Activated effector memory CD4-positive, alpha-beta T cell treated with anti-CD3 and anti-CD28 coated beads, Interleukin-2, amount 50 U/mL, for 16 hours (primary cell): Measurements from ENCODE around the gene RAET1G.

Experiments used
- DNase-seq: peaks from one replicate; pipeline ENCODE4 v3.0.0-alpha.2; 2020

Gene RAET1G

DNA sequence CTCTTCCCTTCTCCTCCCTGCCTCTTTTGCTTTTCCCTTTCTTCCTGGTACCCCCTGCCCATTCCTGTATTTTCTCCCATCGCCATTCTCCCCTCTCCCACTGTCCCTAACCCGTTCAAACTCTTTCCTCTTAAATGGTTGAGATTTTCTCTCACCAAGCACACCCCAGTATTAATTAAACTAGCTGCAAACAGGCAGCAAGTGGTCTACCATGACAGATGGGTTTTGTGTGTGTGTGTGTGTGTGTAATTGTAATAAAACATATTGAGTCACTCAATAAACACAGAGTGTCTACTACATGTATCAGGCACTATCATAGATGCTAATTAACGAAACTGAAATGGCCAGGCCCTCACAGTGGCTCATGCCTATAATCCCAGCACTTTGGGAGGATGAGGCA lies 31.7 kb downstream of the RAET1G start:
- DNase-seq: no peak

DNA sequence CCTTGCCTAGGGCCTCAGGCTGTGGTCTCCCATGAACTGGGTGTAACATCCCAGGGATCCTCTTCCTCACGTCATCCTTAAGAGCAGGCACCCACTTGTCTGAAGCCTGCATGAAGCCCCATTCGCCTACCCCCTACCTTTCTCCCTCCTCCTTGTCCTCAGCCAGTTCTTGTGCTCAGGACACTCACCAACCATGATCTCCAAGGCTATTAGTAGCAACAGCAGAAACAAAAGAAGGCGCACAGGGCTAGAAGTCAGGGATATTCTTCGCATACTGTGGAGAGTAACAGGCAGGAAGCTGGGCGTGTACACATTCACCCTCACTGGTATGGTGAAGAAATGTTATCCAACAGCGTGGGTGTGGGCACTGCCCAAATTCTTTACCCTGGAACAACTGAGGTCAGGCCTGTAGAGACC lies 32.3 kb downstream of the RAET1G start:
- no peak for DNase-seq

DNA sequence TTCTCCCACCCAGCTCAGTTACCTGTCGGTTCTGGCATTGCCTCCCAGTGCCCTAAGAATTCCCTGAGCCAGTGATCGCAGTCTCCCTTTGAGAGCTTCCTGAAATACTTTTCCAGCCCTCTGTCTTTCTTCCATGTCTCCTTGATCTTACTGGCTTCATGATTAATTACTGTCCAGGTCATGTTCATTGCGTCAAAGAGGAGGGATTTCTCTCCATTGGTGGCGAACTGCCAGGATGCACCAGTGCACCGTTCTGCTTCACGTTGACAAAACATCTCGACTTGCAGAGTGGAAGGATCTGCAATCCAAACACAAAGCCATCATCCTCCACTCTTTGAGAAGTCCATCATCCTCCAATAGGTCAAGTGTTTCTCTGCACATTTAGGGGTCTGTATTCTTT lies 33.6 kb downstream of the RAET1G start:
- no peak for DNase-seq

DNA sequence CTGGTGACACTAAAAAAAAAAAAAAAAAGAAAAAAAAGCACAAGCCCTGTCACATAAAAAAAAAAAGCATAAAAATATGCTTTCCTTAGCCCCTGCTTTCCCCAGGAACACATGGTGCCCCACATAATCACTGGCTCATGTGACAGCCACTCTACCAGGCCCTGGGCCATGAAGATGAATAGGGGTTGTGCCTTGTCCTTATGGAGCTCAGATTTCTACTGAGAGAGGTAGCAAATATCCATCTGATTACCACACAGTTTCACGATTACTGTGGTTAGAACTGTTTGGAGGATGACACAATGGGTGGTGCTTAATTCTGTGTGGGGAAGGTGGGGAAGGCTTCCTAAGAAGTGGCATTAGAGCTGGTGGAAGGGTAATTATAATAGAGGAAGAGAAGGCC lies 34.3 kb downstream of the RAET1G start:
- DNase-seq: no peak

DNA sequence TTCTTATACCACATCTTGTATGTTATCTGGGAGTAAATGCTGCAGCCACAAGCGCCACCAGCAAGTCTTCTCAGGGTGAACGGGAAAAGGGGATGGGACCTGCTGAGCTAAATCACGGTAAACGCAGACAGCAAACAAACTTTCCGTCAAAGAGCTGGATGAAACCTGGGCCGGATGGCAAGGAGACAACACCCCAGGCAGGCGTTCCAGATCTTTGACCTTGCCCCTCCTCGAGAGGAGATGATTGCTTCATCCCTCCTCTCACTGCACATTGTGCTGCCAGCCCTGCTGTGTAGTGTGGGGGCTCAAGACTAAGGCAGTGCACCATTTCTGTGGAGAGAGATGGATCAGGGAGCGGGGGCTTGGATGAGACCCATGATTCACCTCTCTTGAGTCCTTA lies 34.8 kb downstream of the RAET1G start:
- no peak for DNase-seq

DNA sequence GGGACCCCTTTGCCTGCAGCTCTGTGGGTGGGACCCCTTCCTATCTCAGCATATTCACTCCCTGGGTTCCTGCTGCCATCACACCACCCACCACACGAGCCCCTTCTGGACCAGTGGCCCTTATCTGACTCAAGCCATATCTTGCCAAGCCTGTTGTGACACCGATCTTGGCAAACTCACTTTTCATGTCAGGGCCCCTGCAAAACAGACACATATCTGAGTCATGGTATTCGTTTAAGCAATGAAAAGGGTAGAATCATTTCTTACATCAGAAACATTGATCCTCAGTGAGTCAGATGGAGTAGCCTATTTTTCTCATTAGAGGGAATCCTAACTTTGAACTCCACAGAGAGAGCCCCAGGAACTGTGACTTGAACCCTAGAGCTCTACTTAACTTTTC lies 35.6 kb downstream of the RAET1G start:
- DNase-seq: no peak

DNA sequence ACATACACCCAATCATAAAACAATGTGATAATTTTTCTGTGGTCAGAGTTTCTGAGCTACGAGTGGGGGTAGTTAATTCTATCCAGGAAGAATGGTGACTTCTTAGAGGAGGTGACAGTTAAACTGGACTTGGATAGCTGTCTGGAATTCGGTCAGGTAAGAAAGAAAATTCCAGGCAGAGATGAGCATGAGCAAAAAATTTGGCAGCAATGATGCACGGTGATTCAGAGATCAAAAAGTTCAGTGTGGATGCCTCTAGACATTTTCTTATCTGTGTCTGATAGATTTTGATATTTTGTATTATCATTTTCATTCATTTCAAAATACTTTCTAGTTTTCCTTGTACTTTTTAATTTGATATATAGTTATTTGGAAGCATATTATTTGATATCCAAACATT lies 37.0 kb downstream of the RAET1G start:
- DNase-seq: no peak

DNA sequence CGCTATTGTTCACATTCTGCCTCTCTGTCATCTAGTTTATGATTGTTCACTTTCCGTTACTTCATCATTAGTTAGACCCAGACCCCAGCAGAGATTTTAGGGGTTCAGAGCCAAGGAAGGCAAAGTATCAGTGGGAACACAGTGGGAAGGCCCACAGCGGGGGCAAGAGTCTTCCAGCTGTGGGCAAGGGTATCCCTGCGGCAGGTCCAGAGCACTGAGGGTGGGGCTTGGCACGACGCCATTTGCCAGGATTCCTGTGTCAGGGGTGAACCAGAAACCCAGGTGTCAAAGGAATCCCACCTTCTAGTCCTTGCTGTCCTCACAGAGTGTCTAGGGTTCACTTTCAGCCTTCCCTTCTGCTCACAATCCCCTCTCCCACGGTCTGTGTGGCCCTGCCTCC lies 38.3 kb downstream of the RAET1G start:
- DNase-seq: no peak

DNA sequence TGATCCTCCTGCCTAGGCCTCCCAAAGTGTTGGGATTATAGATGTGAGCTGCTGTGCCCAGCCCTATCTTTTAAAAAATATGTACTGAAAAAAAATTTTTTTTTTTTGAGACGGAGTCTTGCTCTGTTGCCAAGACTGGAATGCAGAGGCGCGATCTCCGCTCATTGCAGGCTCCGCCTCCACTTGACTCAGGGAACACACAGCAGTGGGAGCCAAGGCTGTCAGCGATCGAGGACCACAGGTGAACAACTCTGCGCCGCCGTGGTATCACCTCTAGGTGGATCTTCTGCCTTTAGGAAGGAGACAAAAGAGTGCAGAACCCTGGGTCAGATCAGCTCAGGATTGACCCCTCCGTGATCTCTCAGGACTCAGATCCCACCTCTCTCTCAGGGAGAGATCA lies 38.7 kb downstream of the RAET1G start:
- no peak for DNase-seq

DNA sequence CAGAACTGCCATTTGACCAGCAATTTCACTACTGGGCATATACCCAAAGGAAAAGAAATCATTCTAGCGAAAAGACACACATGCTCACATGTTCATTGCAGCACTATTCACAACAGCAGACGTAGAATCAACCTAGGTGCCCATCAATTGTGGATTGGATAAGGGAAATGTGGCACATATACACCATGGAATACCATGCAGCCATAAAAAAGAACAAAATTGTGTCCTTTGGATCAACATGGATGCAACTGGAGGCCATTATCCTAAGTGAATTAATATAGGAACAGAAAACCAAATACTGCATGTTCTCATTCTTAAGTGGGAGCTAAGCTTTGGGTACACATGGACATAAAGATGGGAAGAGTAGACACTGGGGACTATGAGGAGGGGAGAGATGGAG lies 41.1 kb downstream of the RAET1G start:
- no peak for DNase-seq

DNA sequence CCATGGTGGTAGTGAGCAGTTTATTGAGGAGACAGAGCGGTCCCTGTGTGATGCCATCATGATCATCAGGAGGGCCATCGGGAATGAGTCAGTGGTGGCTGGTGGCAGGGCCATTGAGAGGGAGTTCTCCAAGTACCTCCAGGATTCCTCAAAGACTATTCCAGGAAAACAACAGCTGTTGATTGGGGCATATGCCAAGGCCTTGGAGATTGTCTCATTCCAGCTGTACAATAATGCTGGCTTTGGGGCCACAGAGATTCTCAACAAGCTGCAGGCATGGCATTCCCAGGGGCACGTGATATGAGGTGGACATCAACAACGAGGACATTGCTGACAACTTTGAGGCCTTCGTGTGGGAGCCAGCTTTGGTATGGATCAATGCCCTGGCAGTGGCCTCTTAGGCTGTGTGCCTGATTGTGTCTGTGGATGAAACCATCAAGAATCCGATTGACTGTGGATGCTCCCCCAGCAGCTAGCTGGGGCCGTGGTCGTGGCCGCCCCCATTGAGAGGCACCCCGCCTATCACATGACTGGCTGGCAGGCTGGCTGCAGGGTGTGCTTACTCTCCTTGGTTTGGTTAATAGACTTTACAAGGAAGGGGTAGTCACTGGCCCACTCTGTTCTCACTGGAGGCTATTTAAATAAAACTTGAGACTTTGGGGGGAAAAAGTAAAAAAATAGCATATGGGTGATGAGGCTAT lies 41.7 kb downstream of the RAET1G start:
- DNase-seq: no peak

DNA sequence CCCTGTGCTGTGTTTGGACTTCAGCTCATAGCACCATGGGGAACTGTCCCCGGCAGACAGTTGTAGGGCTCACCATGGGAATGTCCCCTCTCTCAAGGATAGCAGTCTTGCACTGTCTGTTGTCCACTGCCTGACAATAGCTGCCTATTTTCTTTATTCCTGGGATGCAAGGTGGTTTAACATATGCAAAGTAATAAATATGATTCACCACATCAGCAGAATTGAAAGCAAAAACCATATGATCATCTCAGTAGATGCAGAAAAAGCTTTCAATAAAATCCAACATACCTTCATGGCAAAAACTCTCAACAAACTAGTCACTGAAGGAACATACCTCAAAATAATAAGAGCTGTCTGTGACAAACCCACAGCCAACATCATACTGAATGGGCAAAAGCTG lies 45.3 kb downstream of the RAET1G start:
- no peak for DNase-seq

DNA sequence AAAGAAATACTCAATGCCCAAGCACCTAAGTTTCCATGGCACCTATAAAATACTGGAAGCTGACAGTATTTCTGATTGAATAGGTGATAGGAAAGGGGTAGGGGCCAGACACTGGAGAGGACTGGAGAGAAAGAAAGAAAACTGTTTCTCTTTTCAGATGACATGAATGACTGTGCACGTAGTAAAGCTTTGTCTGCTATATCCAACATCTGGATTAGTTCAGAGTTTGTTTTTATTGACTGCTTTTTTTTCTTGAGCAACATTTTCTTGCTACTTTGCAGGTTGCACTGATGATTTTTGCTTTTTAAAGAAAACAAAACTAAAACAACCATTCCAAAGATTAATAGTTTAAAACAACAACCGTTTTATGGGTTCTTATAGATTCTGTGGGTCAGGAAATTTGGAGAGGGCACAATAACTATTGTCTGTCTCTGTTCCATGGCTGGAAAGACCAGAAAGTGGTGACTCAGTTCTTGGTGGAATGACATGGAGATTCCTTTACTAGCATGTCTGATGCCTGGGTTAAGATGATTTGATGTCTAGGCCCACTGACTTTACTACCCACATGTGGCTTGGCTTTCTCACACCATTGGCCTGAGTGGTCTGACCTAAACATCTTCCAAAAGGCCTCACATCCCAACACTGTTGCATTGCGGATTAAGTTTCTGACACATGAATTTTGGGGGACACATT lies 46.5 kb downstream of the RAET1G start:
- no peak for DNase-seq

DNA sequence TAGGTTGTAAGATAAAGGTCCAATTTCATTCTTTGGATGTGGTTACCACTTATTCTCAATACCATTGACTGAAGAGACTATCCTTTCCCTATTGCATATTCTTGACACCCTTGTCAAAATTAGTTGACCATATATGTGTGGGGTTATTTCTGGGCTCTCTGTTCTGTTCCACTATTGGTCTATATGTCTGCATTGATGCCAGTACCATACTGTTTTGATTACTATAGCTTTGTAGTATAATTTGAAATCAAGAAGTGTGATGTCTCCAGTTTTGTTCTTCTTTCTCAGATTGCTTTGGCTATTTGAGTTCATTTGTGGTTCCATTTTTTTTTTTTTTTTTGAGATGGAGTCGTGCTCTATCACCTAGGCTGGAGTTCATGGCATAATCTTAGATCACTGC lies 50.7 kb downstream of the RAET1G start:
- no peak for DNase-seq

DNA sequence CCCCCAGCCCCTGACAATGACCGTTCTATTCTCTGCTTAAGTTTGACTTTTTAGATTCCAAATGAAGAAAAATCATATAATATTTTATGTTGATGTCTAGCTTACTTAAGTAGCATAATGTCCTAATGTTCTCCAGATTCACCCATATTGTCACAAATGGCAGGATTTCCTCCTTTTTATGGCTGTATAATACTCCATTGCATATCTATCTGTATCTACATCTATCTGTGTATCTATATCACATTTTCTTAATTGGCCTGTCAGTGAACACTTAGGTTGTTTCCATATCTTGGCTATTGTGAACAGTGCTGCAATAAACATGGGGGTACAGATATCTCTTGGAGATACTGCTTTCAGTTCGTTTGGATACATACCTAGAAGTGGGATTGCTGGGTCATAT lies 51.7 kb downstream of the RAET1G start:
- DNase-seq: no peak

DNA sequence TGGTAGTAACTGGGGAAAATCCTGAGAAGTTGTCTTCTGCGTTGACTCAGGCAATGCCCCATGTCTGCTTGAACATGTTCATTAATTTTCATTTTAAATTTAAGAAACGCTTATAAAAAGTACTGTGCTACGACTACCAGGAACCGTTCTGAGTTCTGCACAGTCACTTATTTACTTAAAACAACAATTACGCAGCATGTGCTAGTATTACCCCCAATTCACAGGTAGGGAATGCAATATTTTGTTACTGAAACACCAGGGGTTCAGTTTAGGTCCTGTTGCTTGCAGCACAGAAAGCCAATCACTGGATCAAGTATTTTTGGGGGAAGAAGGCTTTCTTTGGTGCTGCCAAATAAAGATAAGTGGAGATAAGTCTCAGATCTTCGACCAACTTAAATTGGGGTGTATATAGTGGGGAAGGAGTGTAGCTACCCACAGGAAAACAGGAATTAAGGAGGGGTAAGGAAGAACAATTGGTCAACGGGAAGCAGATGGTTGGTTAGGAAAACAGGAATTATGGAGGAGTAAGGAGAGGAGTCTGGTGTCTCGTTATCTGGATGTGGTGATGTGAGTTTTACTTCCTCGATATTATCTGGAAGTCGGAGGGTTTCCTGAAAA lies 53.5 kb downstream of the RAET1G start:
- DNase-seq: no peak

DNA sequence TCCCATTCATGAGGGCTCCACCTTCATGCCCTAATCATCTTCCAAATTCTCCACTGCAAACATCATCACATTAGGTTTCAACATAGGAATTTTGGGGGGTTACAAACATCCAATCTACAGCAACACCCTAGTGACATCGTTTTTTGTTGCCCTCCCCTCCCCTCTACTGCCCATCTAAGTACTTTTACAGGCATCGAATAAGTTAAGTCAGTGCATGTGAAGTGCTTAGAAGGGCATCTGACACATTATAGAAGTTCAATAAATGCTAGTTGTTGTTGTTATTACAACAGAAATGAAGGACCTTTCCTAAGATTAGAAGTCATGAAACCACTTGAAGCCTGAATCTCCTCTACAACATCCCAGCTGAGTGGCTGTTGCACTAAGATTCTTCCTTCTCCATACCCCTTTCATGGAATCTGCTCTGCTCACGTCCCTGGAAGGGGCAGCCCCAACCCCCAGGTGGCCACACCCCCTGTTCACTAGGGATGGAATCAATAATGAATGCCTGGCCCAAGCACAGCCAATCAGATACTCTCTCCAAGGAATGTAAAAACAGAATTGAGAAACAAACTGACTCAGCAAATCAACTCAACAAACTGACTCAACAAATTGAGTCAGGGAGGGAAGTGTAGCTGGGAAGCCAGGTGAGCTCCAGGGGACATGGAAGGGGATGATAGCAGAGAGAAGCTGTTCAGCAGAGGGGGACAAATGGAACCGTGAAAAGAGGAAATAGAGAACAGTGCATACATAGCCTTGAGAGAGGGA lies 54.9 kb downstream of the RAET1G start:
- DNase-seq: no peak
